ENCODE data around the gene ACHE.
A peak's percentile ranks its signal among the peaks of the same experiment; 100 is the strongest.

ACHE gene

GRCh38 chr7:100896732-100897608 is 1.3 kb upstream of the ACHE start:
- peak in 1 of 2 donors; percentile 47 for DNase-seq

DNA sequence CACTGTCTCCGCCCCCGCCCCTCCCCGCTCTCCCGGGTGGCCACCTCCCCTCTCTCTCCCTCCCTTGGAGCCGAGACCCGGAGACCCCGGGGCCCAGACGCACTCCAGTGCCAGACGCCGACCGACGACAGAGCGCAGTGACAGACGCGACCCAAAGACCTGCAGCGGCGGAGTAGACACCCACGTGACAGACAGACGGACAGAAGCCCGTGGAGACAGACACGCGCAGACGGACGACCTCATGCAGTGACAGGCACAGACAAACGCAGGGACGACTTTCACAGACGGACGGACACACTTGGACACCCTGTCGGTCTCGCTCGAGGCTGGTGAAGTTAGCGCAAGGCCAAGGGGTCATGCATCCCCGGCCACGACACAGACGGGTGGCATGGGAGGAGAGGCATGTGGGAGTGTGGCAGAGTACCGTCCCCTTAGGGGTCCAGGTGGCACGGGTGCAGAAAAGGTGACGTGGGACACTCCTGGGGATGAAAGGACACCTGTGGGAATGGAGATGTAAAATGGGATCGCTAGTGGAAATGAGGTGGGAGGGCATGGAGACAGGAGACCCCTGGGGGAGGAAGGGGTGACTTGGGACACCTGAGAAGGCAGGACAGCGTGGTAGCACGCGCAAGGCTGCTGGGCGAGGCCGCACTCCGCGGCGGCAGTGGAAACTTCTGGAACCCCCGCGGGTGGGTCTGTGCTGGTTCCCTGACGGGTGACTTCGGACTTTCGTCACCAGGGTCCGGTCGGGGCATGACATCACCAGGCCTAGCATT is 456 bp upstream of the ACHE start:
- DNase-seq = no peak

DNA sequence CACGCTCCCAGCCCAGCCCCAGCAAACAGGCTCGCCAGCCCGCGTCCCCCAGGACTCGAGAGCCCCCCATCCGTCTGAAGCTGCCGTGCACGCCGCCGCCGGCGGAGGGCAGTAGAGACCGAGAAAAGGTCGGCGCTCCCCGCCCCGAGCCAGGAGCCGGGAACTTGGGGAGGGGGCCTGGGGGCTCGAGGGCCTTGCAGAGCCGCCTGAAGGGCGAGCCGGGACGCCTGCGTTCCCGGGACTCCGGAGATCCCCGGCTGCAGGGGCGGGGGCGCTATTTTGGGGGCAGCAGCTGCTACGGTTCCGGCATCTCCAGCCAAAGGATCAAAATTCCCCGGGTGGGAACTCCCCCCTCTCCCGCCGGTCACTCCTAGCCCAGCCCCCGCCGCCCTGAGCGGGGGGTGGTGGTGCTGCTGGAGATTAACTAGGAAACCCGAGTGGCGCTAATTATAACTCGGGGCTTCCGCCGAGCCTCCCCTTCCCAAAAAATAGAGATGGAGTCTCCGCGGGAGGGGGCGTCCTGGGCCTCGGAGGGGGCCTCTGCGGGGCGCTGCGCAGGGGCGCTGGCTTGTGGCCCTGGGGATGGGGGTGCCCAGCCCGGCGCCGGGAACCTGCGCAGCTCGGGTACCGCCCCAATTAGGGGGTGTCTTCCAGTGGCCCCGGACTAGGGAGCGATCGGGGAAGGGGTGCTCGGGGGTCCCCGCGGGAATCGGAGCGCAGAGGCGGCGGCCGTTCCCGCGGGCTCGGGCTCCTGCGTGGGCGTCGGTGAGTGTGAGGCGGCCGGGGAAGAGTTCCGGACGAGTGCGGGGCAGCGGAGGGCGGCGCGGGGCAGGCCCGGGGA is 608 bp downstream of the ACHE start:
- DNase-seq = peak; percentile 50 to 58

DNA sequence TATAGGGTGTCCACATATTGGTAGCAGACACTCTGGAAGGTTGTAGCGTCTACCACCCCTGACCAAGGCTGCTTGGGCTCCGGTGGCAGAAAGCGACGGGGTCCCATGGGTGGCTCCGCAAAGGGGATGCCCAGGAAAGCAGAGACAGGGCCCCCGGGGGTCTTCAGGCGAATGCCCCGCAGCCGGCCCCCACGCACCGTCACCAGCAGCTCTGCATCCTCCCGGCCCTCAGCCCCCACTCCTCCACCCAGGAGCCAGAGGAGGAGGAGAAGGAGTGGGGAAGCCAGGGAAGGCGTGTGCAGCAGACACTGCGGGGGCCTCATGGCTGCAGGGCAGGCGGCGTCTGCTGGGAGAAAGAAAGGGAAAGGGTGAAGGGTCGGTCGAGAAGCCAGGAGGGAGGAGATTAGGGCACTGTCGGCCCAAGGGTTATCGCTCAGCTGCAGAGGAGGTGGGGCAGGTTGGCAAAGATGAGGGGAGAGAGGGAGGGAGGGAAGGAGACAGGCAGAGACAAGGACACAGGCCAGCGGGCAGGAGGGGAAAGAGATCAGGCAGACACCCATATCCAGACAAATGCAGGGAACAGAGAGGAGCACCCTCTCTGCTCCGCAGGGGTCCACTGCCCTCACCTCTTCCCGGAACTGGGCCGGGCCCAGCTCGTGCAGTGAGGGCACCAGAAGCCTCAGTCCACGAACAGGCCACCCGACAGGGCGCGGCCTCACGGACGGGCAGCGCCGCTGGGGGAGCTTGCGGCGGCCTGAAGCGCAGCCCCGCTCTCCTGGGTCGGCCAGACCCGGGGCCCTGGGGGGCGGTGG is 1.6 kb downstream of the ACHE start:
- no peak for DNase-seq

- no peak for DNase-seq
These were observed 2.3 kb downstream of the ACHE start for GRCh38 chr7:100893318-100893895.

- DNase-seq = no peak
These were observed 3.0 kb downstream of the ACHE start for GRCh38 chr7:100892364-100893317.

- DNase-seq = no peak
These were observed 4.0 kb downstream of the ACHE start for GRCh38 chr7:100891568-100892247.

DNA sequence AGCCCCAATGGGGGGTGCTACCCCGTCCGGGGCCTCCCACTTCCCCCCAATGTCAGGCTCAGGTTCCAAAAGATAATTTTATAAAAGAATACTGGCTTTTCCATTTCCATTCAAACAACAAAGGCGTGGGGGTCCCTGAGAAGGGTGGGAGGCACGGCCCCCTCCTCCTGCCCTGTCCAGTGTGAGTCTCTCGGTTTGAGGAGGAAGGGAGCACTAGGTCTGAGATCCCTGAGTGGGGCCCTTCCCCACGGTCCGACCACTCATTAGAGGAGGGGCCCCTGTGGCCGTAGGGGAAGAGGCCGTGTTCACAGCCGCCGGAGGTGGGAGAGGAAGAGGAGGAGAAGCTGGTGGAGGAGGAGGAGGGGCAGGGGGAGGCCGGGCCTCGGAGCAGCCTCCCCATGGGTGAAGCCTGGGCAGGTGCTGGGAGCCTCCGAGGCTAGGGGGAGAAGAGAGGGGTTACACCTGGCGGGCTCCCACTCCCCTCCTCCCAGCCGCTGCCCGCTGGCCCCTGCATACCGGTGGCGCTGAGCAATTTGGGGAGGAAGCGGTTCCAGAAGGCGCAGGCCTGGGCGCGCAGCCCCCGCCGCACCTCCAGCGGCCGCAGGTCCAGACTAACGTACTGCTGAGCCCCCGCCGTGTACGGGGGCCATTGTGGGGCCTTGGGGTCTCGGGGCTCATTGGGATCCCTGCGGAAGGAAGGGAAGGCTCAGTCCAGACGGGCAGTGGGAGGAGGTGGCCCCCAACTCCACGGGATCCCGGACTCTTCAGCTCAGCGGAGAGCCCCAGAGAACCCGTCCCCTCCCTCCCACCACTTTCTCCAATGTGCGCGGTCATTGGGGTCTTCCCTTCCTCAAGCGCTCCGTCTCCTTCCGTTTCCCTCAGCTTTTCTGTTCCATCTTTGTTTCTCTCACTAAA is 4.8 kb downstream of the ACHE start:
- no peak for DNase-seq

DNA sequence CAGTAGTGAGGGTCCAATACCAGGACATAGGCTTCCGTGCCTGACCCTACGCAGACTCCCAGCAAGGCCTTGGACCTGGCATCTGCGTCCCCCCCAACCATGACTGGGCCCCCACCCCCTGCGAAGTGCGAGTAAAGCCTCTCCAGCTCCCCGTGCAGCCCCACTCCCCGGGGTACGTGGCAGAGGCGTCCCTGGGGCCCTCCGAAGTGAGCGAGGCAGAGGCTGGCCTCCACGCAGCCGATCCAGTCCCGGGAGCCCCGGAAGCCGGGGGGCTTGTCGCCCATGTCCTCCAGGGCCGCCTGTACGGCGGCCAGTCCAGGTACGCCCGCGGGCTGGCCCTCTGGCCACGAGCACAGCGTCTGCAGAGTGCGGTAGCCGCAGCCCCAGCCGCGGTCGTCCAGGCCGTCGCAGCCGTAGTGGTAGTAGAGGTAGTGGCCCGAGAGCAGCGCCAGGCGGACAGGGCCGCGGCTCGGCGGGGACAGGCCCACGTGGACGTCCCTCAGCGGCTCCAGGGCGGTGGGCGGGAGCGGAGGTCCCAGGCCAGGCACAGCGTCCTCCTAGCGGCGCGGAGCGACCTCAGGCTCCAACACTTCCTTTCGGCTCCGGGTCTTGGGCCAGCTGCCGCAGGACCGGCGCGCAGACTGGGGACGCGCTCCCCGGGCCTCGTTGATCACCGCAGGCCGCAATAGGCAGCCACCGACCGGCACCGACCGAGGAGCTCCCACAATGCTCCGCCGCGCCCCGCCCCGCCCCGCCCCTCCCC is 6.5 kb downstream of the ACHE start, which contains the start of gene UFSP1:
TSS of gene UFSP1 (minus strand) at position 728 of the 763 bp plus-strand sequence. CDS start at position 284, 444 bp downstream.
- no peak for DNase-seq

- no peak for DNase-seq
These were observed 7.2 kb downstream of the ACHE start for GRCh38 chr7:100888291-100888987.

GRCh38 chr7:100887516-100888290 is 8.0 kb downstream of the ACHE start:
- DNase-seq = no peak

- no peak for DNase-seq
These were observed 8.7 kb downstream of the ACHE start for GRCh38 chr7:100886936-100887515.

DNA sequence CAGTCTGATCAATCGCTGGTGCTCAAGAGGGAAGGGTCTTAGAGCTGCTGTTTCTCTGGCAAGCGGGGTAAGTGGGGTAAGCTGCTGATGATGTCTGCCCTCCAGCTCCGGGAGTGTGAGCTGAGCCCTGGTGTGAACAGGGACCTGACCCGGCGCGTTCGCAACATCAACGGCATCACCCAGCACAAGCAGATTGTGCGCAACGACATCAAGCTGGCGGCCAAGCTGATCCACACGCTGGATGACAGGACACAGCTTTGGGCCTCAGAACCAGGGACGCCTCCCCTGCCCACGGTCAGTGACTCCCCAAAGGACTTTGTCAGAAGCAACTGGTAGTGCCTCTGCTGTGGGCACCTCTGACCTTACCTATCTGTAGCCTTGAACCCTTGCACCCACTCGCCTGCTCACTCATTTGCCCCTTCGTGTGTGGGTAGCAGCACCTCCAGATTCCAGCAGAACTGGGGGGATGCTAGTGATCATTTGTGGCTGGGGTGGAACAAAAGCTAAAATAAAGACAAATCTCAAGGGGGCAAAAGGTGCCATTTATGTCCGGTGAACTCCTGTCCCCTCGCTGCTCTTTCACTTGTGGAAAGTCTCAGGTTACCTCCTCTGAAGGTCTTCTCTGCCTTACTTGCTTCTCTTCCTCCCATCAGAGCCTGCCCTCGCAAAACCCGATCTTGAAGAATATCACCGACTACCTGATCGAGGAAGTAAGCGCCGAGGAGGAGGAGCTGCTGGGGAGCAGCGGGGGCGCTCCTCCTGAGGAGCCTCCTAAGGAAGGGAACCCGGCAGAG is 9.3 kb downstream of the ACHE start:
- no peak for DNase-seq

GRCh38 chr7:100885440-100886141 is 10.1 kb downstream of the ACHE start:
- no peak for DNase-seq

All from stimulated activated CD4-positive, alpha-beta T cell treated with anti-CD3 and anti-CD28 coated beads, Interleukin-2, amount 100 ng/mL, for 48 hours (primary cell).